Measurements from ENCODE around the gene IL25.
"Not testable (repeated sequence)": the region's sequence is repeated elsewhere in the genome, so short reads cannot be mapped to it uniquely, and the experiment has no call there.

IL25 gene

DNA sequence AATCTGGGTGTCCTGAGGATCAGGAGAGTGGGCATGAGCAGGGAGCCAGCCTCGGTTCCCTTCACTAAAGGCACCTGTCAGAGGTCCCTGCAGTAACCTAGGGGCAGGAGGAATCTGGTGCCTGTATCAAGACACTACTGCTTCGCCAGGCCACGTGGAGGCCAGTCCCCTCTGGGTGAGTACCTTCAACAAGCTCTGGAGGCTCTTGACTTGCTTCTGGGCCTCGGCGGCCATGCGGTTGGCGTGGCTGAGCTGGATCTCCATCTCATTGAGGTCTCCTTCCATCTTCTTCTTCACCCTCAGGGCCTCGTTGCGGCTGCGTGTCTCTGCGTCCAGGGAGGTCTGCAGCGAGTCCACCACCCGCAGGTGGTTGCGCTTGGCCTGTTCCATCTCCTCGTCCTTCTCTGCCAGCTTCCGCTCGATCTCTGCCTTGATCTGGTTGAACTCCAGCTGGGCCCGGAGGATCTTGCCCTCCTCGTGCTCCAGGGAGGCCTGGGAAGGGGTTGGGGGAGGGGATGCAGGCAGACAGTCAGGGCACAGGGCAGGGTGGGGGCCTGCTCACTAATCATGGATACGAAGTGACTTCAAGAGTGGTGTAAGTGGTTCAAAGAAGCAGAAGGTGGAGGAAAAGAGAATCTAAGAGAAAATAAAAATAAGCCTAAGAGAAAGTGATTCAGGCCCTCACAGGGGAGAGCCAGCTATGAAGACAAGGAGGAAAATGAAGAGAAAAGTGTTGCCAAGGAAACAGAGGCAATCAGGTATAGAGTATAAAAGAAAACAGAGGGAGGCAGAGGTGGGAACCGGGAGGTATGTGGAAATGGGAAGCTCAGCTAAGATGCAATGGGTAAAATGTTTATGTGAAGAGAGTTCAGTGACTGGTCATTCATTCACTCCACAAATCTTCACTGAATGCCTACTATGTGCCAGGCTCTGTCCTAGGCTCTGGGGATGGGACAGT is 43.5 kb downstream of the IL25 start:
- Histone ChIP-seq H3K4me3 (ENCODE audit: low read depth, low read length) (no peak overlapping the region), H3K9me3 (no peaks in the 10 kb centered on the region), H3K36me3 (no peaks in the 10 kb centered on the region), H3K27me3 (peaks cover 13% of the 10 kb centered on the region), H3K4me1 (no peaks in the 10 kb centered on the region)
- TF ChIP-seq, protein P1, sequence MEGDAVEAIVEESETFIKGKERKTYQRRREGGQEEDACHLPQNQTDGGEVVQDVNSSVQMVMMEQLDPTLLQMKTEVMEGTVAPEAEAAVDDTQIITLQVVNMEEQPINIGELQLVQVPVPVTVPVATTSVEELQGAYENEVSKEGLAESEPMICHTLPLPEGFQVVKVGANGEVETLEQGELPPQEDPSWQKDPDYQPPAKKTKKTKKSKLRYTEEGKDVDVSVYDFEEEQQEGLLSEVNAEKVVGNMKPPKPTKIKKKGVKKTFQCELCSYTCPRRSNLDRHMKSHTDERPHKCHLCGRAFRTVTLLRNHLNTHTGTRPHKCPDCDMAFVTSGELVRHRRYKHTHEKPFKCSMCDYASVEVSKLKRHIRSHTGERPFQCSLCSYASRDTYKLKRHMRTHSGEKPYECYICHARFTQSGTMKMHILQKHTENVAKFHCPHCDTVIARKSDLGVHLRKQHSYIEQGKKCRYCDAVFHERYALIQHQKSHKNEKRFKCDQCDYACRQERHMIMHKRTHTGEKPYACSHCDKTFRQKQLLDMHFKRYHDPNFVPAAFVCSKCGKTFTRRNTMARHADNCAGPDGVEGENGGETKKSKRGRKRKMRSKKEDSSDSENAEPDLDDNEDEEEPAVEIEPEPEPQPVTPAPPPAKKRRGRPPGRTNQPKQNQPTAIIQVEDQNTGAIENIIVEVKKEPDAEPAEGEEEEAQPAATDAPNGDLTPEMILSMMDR (IDR thresholded peaks at IDR 0.05; ENCODE audit: low read depth, low read length), result no peak
- no peak for DNase-seq

DNA sequence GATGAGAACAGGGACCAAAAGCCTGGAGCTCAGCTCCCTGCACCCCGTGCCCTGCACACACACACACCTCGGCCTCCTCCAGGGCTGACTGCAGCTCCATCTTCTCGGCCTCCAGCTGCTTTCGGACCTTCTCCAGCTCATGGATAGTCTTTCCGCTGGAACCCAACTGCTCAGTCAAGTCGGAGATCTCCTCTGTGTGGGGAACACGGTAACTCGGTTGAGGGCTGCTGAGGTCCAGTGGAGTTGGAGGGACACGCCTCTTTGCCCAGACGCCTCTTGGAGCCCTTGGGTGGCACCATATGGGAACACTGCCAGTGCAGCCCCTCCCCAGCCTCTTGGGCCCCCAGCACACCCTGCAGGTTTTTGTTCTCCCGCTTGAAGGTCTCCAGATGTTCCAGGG is 44.2 kb downstream of the IL25 start:
- TF ChIP-seq, protein P1 (IDR thresholded peaks at IDR 0.05; ENCODE audit: low read depth, low read length), result no peak
- no peaks in the 10 kb centered on the region for H3K9me3 ChIP-seq
- DNase-seq, result no peak
- H3K4me1 ChIP-seq, result no peaks in the 10 kb centered on the region
- peaks cover 6% of the 10 kb centered on the region for H3K27me3 ChIP-seq
- no peak overlapping the region for H3K4me3 ChIP-seq (ENCODE audit: low read depth, low read length)
- no peaks in the 10 kb centered on the region for H3K36me3 ChIP-seq

GRCh38 chr14:23417269-23417668 is 44.7 kb downstream of the IL25 start:
- H3K4me1 ChIP-seq; H3K27me3 ChIP-seq; DNase-seq; H3K9me3 ChIP-seq; H3K36me3 ChIP-seq; H3K4me3 ChIP-seq (ENCODE audit: low read depth, low read length): not testable (repeated sequence)

- TF ChIP-seq, protein P1 (IDR thresholded peaks at IDR 0.05; ENCODE audit: low read depth, low read length), result no peak
- H3K4me1 ChIP-seq, result no peaks in the 10 kb centered on the region
- no peaks in the 10 kb centered on the region for H3K9me3 ChIP-seq
- no peaks in the 10 kb centered on the region; the same call in none of the 2 replicates for H3K27me3 ChIP-seq
- H3K36me3 ChIP-seq, result no peaks in the 10 kb centered on the region
- no peak for DNase-seq
- H3K4me3 ChIP-seq (ENCODE audit: low read depth, low read length), result no peak overlapping the region
These were observed 45.4 kb downstream of the IL25 start for GRCh38 chr14:23418021-23418420.

GRCh38 chr14:23419646-23420045 is 47.0 kb downstream of the IL25 start:
- H3K9me3 ChIP-seq; H3K36me3 ChIP-seq; H3K27me3 ChIP-seq; H3K4me1 ChIP-seq; H3K4me3 ChIP-seq (ENCODE audit: low read depth, low read length); DNase-seq: not testable (repeated sequence)

- peaks cover 4% of the 10 kb centered on the region for H3K27me3 ChIP-seq
- no peak overlapping the region for H3K4me3 ChIP-seq (ENCODE audit: low read depth, low read length)
- TF ChIP-seq, protein P1 (IDR thresholded peaks at IDR 0.05; ENCODE audit: low read depth, low read length), result no peak
- no peaks in the 10 kb centered on the region for H3K4me1 ChIP-seq
- no peak for DNase-seq
- no peaks in the 10 kb centered on the region for H3K36me3 ChIP-seq
- H3K9me3 ChIP-seq, result no peaks in the 10 kb centered on the region
These were observed 49.0 kb downstream of the IL25 start for GRCh38 chr14:23421594-23421993.

DNA sequence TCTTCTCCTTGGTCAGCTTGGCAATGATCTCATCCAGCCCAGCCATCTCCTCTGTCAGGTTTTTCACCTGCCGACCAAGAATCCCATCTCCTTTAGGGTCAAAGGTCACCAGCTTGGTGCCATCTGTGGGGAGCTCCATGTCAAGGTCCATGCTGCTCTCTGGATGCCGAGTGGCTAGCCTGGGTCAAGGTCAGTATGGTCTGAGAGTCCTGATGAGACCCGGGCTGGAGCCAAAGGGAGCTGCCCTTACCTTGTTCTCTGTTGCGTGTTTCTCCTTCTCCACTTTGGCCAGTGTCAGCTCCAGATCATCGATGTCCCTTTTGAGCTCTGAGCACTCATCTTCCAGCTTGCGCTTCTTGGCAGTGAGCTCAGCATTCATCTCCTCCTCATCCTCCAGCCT is 51.0 kb downstream of the IL25 start:
- DNase-seq, result no peak
- H3K27me3 ChIP-seq, result peaks cover 4% of the 10 kb centered on the region

More for the DNA sequence above, 51.0 kb downstream of the IL25 start:
- Histone ChIP-seq H3K4me3 (ENCODE audit: low read depth, low read length) (no peak overlapping the region), H3K4me1 (no peaks in the 10 kb centered on the region), H3K9me3 (no peaks in the 10 kb centered on the region), H3K36me3 (no peaks in the 10 kb centered on the region)
- TF ChIP-seq, protein P1 (IDR thresholded peaks at IDR 0.05; ENCODE audit: low read depth, low read length), result no peak

All from BE2C (cell line).